Activated CD4-positive, CD25-positive, alpha-beta regulatory T cell treated with anti-CD3 and anti-CD28 coated beads, Interleukin-2, amount 50 U/mL, for 16 hours (primary cell): ENCODE results near the gene WNK2.

ENCODE experiments used
- DNase-seq: peaks from one replicate; pipeline ENCODE4 v3.0.0-alpha.2; 2020; ENCODE audit warnings: low read depth, low spot score

The WNK2 gene

DNA sequence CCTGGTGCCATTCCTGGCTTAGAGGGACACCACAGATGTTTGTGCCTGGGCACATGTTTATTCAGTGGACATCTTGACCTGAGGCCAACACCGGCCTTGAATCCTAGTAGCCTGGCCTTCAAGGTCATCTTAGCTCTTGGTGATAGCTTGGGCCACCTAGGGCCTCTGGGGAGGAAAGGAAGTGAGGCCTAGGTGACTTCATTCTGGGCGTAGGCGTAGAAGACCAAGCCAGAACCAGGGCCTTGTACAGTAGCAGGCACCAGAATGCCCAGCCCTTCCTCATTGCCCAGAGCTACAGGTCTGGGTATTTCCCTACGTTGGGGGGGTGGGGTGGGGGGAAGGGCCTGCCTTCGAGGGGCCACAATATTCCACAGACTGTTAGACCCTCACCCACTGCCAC lies 33.8 kb downstream of the WNK2 start:
- no peak for DNase-seq

DNA sequence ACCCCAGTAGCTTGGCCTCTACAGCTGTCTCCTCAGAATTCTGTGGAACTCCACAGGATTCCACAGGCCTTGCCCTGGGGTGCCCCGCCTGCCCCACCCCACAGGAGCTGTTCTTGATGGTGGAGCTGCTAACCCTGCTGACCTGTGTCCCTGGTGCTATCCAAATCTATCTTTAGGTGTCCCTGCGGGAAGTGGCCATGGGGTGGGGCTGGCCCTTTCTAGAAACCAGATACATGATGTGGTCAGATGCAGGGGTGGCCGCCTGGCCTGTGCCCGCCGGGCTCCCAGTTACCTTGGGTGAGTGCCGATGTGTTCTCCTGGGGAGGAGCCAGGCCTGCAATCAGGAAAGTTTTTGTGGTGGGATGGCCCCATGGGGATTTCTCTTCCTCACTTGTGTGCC lies 34.2 kb downstream of the WNK2 start:
- no peak for DNase-seq

DNA sequence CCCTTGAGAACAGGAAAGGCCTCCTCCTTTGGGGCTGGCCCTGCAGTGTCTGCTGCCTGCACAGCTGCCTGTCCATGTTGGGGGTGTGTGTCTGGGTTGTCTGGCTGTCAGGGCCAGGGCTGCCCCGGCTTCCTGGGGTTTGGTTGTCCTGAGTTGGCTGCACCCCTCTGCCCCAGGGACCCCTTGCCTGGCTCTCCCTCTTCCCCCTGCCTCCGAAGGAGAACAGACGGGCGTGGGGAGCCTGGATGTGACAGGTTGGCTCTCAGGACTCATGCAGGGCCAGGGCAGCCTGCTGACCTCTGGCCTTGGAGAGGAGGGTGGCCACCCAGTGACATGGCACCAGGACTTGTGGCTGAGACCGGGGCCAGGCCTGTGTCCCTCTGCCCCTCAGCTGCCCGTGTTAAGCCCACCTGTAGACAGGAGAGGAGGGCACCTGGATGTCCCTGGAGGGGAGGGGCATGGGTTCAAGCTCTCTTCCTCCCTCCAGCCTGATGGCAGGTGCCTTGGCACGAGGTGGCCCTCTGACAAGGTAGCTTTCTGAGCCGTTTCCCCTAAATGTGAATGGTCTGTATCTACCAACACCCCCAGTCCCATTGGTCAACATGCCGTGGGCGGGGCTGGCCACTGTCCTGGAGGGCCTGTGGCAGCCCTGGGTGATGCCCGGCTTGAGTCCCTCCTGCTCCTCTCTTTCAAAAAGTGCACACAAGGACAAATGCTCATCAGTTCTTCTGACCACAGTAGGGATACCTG lies 34.9 kb downstream of the WNK2 start:
- no peak for DNase-seq

DNA sequence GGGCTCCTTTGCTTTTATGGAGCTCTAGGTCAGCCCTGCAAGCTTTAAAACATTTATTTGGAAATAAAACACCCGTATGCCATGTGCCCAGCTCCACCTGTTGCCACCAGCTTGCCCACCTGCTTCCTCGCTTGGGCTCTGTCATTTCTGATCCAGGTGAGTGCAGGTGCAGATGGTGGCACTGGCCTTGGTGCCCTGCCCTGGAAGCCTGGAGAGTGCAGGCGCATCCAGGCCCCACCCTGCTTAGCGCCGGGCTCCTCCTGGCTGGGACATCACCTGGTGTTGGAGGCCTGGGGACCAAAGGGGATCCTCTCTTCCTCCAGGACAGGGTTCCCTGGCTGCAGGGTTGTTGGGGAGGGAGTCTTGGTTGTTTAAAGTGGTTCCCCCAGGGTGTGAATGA lies 35.8 kb downstream of the WNK2 start:
- no peak for DNase-seq

DNA sequence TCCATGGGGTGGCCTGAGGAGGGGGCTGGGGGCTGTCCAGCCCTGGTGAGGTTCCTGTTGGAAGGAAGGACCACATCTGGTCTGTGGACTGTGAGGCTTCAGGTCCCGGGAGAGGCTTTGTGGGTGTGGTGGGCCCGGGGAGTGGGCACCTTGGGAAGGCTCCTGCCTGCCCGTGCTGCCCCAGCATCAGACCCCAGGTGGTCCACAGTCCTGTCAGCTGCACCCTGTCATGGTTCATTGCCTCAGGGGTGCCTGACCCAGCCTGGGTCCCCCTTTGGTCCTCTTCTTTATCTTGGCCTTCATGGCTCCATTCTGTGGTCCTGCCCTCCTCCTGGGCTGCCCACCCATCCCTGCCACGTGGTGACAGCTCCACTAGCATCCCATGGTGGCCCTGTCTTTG lies 36.7 kb downstream of the WNK2 start:
- no peak for DNase-seq

DNA sequence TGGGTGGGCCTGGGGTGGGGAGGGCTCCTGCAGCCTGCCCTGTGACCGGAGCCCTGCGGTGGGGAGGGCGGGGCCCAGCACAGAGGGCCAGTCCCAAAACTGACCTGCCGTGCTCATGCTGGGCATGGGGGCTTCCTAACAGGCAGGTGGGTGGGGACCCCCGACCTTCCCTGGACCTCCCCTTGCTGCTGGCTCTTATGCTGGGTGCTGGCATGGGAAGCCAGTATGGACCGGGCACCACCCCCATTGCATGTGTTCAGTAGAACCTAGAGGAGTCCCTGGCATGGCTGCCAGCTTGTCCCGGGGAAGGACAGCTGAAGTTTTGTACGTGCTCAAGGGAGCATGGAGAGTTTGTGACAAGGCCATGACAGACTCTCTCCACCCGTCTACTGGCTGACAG lies 37.1 kb downstream of the WNK2 start:
- no peak for DNase-seq

DNA sequence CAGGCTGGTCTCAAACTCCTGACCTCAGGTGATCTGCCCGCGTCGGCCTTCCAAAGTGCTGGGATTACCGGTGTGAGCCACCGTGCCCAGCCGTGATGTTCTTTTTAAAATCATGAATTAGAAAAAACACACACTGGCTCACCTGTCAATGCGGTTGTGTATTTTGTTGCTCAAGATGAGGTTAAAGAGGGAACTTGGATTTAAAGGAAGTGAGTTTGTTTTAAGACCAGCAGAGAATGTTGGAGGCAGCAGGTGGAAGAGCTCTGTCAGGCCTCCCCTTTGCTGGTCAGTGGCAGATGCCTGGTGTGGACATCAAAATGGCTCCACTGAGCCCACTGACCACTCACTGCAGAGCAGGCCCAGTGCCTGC lies 38.9 kb downstream of the WNK2 start:
- DNase-seq, result no peak

DNA sequence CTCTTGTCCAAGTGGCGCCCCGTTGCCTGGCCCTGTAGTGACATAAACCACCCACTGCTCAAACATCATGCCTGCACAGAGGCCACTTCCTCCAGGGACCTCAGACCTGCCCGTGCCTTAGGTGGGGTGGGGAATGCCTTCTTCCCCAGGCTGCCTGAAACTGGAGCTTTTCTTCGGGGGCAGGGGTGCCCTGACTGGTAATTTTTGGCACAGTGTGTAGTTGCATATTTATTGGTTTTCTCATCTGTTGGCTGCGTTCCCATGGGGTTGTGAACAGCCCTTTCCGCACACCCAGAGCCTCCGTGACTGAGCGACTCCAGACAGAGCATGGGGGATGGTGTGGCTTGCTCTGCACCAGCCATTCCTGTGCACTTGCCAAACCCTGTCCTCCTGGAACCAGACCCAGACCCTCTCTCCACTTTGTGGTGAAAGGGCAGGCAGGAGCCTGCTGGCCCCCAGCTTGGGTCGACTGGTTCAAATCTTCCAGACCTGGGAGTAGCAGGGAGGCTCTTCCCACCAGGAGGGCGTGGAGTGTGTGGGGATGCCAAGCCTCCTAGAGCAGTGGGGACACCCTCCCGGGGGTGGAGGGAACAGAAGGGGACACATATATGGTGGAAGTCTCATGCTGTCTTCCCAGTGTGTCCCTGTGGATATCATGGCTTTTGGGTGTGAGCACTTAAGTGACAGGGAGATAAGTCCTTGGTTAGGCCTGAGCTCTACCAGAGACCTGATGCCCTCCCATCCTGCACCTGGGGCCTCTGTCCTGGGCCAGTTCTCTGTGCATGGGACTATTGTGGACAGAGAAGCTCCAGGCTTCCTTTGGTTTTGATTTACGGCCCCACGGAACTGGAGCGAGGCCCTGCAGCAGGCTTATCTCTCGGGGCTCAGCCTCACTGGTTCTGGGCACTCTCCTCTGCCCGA lies 39.6 kb downstream of the WNK2 start:
- DNase-seq, result no peak

DNA sequence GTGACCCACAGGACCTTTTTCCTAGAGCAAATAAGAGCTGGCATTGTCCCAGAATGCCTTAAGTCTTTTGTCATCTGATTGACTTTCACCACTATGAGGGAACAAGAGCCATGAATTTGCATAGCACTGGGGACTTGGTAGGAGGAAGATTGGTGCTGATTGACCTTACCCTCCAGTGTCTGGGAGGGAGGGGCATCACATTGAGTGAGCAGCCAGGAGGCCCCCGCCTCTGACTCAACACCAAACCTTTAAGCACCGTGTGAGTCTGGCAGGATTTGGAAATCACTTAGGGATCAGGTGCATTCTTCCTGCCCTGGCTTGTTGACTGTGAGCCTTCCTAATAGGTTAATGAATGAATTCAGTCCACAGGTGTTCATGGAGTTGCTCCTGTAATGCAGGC lies 40.7 kb downstream of the WNK2 start:
- no peak for DNase-seq

DNA sequence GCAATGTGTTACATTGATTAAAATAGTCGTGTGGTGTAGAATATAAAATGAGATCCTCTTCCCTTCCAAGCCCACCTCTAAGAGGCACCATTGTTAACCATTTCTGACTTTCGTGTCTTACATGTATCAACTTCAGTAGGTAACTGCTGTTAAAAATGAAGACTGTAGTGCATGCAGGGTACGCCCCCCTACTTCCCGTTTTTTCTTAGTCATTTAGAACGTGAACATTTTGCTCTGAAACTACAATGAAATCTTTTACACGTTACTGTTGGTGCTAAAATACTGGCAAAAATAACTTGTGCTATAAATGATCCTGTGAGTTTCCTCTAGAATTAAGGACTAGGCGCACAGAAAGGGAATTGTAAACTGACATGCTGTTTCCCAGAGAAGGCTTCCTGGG lies 41.5 kb downstream of the WNK2 start:
- no peak for DNase-seq

DNA sequence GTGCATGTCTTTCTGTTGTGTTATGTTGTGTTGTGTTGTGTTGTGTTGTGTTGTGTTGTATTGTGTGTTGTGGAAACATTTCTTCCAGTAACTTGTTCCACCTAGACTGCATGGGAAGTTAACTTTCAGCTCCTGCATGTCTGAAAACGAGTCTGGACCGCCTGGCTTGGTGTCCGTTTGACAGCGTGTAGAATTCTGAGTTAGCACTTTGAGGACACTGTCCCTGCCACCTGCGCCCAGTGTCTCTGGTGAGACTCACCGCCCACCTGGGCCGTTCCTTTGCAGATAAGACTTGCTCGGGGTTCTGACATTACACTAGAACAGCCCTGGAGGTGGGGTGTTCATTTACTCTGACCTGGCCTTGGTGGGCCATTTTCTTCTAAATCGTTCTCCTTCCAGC lies 42.0 kb downstream of the WNK2 start:
- no peak for DNase-seq

DNA sequence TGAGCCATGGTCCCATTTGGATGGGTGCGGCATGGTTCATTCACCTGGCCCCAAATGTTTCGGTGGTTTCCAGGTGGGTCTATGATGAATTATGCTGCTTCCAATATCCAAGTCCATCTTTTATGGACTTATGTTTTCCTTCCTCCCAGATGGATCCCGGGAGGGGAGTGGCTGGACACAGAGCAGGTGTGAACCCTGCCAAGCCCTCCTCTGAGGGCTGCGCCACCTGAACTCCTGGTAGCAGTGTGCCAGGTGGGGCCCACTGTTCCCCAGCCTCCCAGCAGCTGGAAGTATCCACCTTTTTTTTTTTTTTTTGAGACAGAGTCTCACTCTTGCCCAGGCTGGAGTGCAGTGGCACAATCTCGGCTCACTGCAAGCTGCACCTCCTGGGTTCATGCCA lies 42.9 kb downstream of the WNK2 start:
- DNase-seq, result no peak

DNA sequence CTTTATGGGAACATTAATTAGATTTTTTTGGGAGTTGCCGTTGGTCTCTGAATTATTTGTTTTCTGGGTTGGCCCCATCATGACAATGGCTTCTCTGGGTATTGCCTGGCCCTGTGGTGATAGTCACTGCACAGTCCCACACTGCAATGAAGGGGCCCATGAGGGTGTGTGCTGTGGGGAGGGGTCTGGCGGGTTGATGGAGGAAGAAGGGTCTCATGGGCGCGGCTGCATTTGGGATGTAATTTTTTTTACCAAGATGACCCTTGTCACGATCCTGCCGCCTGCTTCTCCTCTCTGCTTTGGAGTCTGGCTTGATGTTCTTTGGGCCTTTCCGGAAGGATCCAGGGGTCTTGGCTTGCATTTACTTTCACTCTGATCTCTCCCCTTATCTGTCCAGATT lies 44.1 kb downstream of the WNK2 start:
- no peak for DNase-seq

DNA sequence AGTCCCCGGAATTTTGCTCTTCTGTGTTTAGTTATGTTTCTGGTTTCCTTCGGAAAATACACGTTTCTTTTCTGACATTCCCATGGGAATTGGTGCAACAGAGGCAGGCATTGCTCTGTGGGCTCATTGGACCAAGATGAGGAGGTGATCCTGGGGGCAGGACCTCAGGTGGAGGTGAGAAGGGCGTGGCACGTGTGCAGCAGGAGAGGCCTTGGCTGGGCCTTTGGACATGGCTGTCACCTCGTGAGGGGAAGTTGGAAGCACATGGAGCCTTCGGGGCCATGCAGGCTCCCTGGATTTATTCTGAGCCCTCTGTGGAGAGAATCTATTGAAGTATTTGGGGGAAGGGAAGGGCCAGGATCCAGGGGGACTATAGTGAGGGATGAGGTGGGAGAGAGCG lies 44.5 kb downstream of the WNK2 start:
- DNase-seq, result no peak

DNA sequence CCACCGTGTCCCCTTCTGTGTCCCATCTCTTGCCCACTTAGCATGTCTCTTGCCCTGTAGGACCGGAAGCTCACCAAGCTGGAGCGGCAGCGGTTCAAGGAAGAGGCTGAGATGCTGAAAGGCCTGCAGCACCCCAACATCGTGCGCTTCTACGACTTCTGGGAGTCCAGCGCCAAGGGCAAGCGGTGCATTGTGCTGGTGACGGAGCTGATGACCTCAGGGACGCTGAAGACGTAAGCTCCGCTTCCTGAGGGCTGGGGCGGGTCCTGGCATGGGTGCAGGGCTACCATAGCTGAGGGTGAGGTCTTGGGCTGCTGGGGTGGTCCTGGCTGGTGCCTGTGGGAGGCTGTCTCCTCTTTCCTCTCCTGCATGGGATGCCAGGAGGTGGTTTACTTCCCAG lies 45.7 kb downstream of the WNK2 start:
- DNase-seq, result no peak

DNA sequence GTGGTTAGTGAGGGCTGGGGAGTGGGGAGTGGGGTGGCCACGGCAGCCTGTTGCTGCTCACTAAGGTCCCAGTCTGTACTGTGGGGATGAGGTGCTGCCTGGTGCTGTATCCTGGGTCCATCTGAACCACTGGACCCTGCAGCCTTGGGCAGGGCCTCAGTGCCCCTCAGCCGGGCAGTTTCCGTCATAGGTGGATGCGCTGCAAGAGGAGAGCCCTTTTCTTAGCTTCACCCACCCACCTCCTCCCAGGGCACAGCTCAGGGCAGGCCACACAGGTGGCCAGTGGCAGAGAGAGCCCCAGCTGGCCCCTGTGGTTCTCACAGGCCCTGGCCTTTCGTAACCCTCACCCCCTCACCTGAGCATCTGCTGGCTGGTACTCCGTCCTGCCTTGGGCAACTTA lies 46.2 kb downstream of the WNK2 start:
- DNase-seq, result no peak

DNA sequence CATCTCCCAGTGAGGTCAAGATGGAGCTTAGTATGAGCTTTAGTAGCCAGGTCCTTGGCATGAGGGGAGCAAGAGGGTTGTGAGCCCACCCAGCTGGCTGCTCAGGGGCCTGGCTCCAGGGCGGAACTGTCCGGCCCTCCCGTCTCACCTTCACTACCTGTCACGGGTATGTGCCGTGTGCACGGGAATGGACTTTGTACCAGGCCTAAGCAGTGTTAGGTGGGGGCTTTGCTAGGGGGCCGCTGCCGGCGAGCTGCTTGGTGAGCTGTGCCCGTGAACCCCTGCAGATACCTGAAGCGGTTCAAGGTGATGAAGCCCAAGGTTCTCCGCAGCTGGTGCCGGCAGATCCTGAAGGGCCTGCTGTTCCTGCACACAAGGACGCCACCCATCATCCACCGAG lies 46.7 kb downstream of the WNK2 start:
- DNase-seq, result no peak

DNA sequence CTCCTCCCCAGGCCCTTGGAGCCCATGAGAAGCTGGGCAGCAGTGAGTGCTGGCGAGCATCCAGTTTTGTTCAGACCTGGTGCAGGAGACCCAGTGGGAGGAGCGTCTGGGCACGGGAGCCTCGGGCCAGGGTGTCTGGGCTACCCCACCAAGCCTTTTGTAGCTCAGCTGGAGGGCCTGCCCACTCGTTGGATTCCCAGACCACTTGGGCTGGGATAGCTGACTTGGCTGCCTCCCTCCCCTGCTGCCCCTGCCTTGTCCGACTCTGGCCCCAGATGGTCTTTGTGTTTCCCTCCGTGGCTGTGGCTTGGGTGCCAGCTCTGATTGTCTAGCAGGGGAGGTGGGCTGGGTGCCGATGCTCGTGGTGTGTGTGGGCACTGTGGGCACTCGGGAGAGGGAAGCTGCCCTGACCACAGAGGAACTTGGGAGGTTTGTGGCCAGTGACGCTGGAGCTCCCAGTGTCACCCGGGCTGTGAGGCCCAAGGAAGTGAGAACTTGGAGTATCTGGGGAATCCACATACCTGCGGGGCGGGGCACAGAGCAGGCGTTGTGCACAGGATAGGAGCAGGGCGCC lies 47.3 kb downstream of the WNK2 start:
- DNase-seq, result no peak

DNA sequence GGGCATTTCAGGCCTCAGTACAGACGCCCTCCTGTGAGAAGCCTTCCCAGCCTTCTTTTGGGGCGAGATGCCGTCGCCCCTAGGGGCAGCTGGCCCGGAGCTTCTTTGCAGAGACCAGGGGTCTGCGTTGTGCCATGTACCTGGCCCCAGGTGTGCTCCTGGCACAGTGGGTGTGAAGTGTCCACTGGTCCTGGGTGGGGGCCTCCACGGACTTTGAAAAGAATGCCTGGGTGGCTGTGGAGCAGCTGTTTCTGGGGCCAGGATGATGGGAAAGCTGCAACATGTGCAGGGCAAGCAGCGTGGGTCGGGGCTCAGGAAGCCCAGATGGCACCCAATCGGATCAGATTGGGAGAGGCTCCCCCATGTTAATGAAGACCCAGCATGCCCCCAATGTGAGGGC lies 47.8 kb downstream of the WNK2 start:
- no peak for DNase-seq

DNA sequence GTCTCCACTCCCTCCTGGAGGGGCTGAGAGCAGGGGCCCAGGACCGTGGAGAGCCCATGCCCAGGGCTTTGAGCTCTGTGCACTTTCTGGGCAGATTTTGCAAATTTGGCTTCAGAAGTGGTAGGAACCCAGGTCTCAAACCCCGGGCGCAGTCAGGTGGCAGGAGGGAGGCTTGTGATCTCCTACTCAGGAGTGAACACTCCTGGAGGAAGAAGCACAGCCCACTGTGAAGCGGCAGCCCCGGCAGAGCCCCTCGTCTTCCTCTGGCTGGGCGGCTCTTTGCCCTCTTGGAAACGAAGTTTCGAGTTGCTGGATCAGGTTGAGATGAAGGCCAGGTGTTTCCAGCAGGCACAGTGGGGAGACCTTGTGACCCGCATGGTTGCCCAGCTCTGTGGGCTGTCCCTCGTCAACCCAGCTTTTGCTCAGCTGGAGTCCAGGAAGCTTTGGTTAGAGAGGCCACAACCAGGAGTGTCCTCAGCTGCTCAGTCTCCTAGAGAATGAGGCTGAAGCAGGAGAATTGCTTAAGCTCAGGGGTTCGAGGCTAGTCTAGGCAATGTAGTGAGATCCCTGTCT lies 48.5 kb downstream of the WNK2 start:
- no peak for DNase-seq

DNA sequence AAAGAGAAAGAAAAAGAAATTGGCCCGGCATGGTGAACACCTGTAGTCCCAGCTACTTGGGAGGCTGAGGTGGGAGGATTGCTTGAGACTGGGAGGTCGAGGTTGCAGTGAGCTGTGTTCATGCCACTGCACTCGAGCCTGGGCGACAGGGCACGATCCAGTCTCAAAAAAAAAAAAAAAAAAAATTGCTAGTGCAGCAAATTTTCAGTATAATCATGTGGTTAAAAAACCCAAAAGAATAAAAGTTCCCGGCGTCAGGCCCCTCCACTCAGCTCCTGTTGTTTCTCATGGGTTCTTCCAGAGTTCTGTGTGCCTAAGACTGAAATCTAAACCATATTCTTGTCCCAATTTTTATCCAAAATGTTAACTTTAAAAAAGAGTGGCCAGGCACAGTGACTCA lies 49.1 kb downstream of the WNK2 start:
- no peak for DNase-seq

DNA sequence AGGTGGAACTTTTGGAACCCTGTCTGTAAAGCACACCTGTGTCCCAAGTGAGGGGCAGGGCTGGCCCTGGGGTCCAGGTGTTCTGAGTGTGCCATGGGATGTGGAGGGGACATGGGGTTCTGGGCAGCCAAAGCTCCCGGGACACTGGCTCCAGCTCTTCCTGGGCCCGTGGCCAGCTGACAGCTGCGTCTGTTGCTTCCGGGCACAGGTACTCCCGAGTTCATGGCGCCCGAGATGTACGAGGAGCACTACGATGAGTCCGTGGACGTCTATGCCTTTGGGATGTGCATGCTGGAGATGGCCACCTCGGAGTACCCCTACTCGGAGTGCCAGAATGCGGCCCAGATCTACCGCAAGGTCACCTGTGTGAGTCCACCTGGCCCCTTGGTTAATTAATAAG lies 50.7 kb downstream of the WNK2 start:
- no peak for DNase-seq
